ENCODE data around the gene FANCB.

DNA sequence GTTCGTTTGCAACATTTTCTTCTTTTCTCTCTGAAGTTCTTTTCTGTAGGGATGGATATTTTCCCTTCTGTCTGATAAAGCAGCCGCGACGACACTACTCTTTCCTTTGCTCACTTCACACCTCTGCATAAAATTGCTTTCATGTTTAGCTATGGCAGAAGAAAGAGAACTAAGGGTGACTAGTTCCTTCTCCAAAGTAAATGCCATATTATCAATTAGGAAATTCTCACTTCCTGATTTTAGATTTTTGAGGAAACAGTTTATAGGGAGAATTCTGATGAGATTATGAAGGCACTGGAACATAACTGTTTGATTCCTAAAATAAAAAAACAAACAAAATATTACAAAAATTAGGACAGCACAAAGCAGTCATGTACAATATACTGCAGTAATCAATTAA, 29.2 kb downstream of the FANCB start:
- no peak for TF ChIP-seq EZH2 (IDR thresholded peaks at IDR 0.05; ENCODE audit: insufficient read depth, poor library complexity, severe bottlenecking)
- no peak for TF ChIP-seq EZH2phosphoT487 (IDR thresholded peaks at IDR 0.05; ENCODE audit: insufficient read depth, low read depth)

All from GM23248 (cell line).